Spleen (tissue), 7 donors: ENCODE measurements around the gene BCORL1.

Experiments used
- CTCF ChIP-seq, 11 experiments: fragments of 200-600 bp in 7 of 11; fragments of 450-650 bp in 4 of 11; sonication (generic) in 4 of 11; IDR thresholded peaks in 8 of 11; conservative IDR thresholded peaks in 3 of 11; 1 replicate in 7 of 11; 2 replicates in 4 of 11; pipeline versions ENCODE4 v1.4.0 to v1.8.0; 2016 to 2021; ENCODE audit warnings: antibody characterized with exemption in 11 of 11, inconsistent platforms in 4 of 11, mild to moderate bottlenecking in 1 of 11
- POLR2AphosphoS5 ChIP-seq, 3 donors: sonication (generic); formaldehyde crosslinking; IDR thresholded peaks; one replicate each; pipeline ENCODE4 v1.5.1; 2017; ENCODE audit warnings: antibody characterized with exemption in 3 of 3
- donor health status: DM: no; HTN: no; CAD: no; lungs with moderate emphysema.
- donor health status: DM: no; HTN: no; CAD: no.
- donor health status: DM: no; HTN: no; CAD: no.

GRCh38 chrX:130013661-130014060 is 31.2 kb downstream of the BCORL1 start:
- TF ChIP-seq POLR2AphosphoS5 (IDR thresholded peaks at IDR 0.05): no peak
- no peak for TF ChIP-seq CTCF (IDR thresholded peaks at IDR 0.05 in 8 of 11, conservative IDR thresholded peaks at IDR 0.05 in 3 of 11)
